ENCODE data around the gene SPRR3.

- TF ChIP-seq CTCF (IDR thresholded peaks at IDR 0.05; ENCODE audit: insufficient read depth, low read depth, low read length), result no peak
- TF ChIP-seq EZH2 (IDR thresholded peaks at IDR 0.05; ENCODE audit: insufficient read depth, low read length), result no peak
Measured at GRCh38 chr1:153049211-153049610, 47.7 kb downstream of the SPRR3 start.
